K562 (cell line): ENCODE data around the gene IP6K1.

ENCODE experiments used
- ATF4 ChIP-seq: fragments of 450-650 bp; formaldehyde crosslinking; IDR thresholded peaks from 2 replicates; pipeline ENCODE4 v1.4.0; 2022; ENCODE audit warnings: mild to moderate bottlenecking, moderate library complexity
- CTCF ChIP-seq, 3 experiments: IDR thresholded peaks in 2 of 3; conservative IDR thresholded peaks in 1 of 3; 2 replicates each; pipeline ENCODE4 v1.5.1; 2011 to 2012; ENCODE audit warnings: low read length in 3 of 3, mild to moderate bottlenecking in 3 of 3, control low read depth in 2 of 3, improper control_type of control experiment in 1 of 3, inconsistent platforms in 1 of 3, low read depth in 1 of 3, mixed read lengths in 1 of 3, moderate library complexity in 1 of 3; ENCODE audit not compliant: insufficient read depth in 2 of 3
- DPF2 ChIP-seq: fragments of 450-650 bp; IDR thresholded peaks from 2 replicates; pipeline ENCODE4 v1.6.1; 2016
- ETS1 ChIP-seq: conservative IDR thresholded peaks from 2 replicates; pipeline ENCODE4 v1.6.1; 2011; ENCODE audit warnings: low read depth, mild to moderate bottlenecking, low read length; ENCODE audit not compliant: control insufficient read depth
- KLF16 ChIP-seq: IDR thresholded peaks from 2 replicates; pipeline ENCODE4 v1.6.1; 2016; ENCODE audit warnings: antibody characterized with exemption
- NR2C1 ChIP-seq, 2 experiments: fragments of 450-650 bp; IDR thresholded peaks; 2 replicates each; pipeline ENCODE4 v1.6.1; 2017; ENCODE audit warnings: mild to moderate bottlenecking in 2 of 2, antibody characterized with exemption in 1 of 2, inconsistent platforms in 1 of 2, missing compliant biosample characterization in 1 of 2, missing genetic modification characterization in 1 of 2
- POLR2AphosphoS5 ChIP-seq: IDR thresholded peaks from 2 replicates; pipeline ENCODE4 v1.6.1; 2011; ENCODE audit warnings: mild to moderate bottlenecking, low read depth, low read length, moderate library complexity; ENCODE audit not compliant: control insufficient read depth, insufficient read depth
- RAD21 ChIP-seq, 2 experiments: fragments of 250-450 bp in 1 of 2; fragments of 450-650 bp in 1 of 2; sonication (Bioruptor Pico) in 1 of 2; formaldehyde crosslinking in 1 of 2; IDR thresholded peaks in 1 of 2; conservative IDR thresholded peaks in 1 of 2; 2 replicates each; pipeline versions ENCODE4 v1.4.0 to v1.8.0; 2020 to 2022; ENCODE audit warnings: mild to moderate bottlenecking in 2 of 2, moderate library complexity in 1 of 2
- ZNF282 ChIP-seq: sonication (generic); formaldehyde crosslinking; IDR thresholded peaks from 2 replicates; pipeline ENCODE4 v1.8.1; 2023; ENCODE audit warnings: missing genetic modification reagents
- ZNF324 ChIP-seq: fragments of 250-450 bp; sonication (Bioruptor Pico); IDR thresholded peaks from 2 replicates; pipeline ENCODE4 v1.4.0; 2020; ENCODE audit warnings: mild to moderate bottlenecking
- TF ChIP-seq, protein P1 (sequence below), 2 experiments: fragments of 450-650 bp; formaldehyde crosslinking in 1 of 2; IDR thresholded peaks; 2 replicates each; pipeline versions ENCODE4 v1.4.0 to v1.6.1; 2014 to 2020; ENCODE audit warnings: mild to moderate bottlenecking in 2 of 2, borderline replicate concordance in 1 of 2, low read depth in 1 of 2

GRCh38 chr3:49831341-49831740 lies 45.0 kb upstream of the IP6K1 start:
- TF ChIP-seq ZNF324 (CRISPR knock-in tag): no peak
- no peak for TF ChIP-seq DPF2
- no peak for TF ChIP-seq CTCF (IDR thresholded peaks at IDR 0.05 in 2 of 3, conservative IDR thresholded peaks at IDR 0.05 in 1 of 3; ENCODE audit: insufficient read depth in 2 of 3, low read depth in 1 of 3, low read length in 3 of 3)
- TF ChIP-seq ZNF282 (CRISPR knock-in tag): no peak
- no peak for TF ChIP-seq RAD21 (CRISPR knock-in tag; conservative IDR thresholded peaks at IDR 0.05 in 1 of 2, IDR thresholded peaks at IDR 0.05 in 1 of 2)
- no peak for TF ChIP-seq POLR2AphosphoS5
- TF ChIP-seq NR2C1 (IDR thresholded peaks at IDR 0.05): no peak
- TF ChIP-seq NR2C1 (tag; IDR thresholded peaks at IDR 0.05): no peak
- no peak for TF ChIP-seq ETS1
- TF ChIP-seq ATF4 (CRISPR knock-in tag): no peak
- TF ChIP-seq, protein P1, sequence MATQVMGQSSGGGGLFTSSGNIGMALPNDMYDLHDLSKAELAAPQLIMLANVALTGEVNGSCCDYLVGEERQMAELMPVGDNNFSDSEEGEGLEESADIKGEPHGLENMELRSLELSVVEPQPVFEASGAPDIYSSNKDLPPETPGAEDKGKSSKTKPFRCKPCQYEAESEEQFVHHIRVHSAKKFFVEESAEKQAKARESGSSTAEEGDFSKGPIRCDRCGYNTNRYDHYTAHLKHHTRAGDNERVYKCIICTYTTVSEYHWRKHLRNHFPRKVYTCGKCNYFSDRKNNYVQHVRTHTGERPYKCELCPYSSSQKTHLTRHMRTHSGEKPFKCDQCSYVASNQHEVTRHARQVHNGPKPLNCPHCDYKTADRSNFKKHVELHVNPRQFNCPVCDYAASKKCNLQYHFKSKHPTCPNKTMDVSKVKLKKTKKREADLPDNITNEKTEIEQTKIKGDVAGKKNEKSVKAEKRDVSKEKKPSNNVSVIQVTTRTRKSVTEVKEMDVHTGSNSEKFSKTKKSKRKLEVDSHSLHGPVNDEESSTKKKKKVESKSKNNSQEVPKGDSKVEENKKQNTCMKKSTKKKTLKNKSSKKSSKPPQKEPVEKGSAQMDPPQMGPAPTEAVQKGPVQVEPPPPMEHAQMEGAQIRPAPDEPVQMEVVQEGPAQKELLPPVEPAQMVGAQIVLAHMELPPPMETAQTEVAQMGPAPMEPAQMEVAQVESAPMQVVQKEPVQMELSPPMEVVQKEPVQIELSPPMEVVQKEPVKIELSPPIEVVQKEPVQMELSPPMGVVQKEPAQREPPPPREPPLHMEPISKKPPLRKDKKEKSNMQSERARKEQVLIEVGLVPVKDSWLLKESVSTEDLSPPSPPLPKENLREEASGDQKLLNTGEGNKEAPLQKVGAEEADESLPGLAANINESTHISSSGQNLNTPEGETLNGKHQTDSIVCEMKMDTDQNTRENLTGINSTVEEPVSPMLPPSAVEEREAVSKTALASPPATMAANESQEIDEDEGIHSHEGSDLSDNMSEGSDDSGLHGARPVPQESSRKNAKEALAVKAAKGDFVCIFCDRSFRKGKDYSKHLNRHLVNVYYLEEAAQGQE (IDR thresholded peaks at IDR 0.05; ENCODE audit: borderline replicate concordance): no peak
- TF ChIP-seq, protein P1 (CRISPR knock-in tag; IDR thresholded peaks at IDR 0.05; ENCODE audit: low read depth): no peak
- TF ChIP-seq KLF16: no peak
